ENCODE results near the gene ZC3HAV1. TPM values are rescaled to one million over a fixed set of nuclear protein-coding genes. Genes with fewer than 3 reads are reported as not detected.

ZC3HAV1 gene
- total RNA-seq, 4 donors from 2014 or later = 30.3 to 38.2 (median 31.7) TPM

GRCh38 chr7:139114018-139114417, 4.5 kb upstream of the ZC3HAV1 start:
- no peak for TF ChIP-seq EP300 (IDR thresholded peaks at IDR 0.05)
- TF ChIP-seq, protein P1, sequence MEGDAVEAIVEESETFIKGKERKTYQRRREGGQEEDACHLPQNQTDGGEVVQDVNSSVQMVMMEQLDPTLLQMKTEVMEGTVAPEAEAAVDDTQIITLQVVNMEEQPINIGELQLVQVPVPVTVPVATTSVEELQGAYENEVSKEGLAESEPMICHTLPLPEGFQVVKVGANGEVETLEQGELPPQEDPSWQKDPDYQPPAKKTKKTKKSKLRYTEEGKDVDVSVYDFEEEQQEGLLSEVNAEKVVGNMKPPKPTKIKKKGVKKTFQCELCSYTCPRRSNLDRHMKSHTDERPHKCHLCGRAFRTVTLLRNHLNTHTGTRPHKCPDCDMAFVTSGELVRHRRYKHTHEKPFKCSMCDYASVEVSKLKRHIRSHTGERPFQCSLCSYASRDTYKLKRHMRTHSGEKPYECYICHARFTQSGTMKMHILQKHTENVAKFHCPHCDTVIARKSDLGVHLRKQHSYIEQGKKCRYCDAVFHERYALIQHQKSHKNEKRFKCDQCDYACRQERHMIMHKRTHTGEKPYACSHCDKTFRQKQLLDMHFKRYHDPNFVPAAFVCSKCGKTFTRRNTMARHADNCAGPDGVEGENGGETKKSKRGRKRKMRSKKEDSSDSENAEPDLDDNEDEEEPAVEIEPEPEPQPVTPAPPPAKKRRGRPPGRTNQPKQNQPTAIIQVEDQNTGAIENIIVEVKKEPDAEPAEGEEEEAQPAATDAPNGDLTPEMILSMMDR (IDR thresholded peaks at IDR 0.05) = no peak
- no peak for TF ChIP-seq POLR2A (IDR thresholded peaks at IDR 0.05)
- WGBS, 2 donors = 96 to 98% methylated on average over 3 of the region's 3 CpGs
- DNase-seq (ENCODE audit: low spot score in 2 of 2) = no peak
- Histone ChIP-seq H3K27me3 (no peaks in the 10 kb centered on the region), H3K4me3 (no peak overlapping the region), H3K4me1 (peaks cover 0 to 9% (median 0%) of the 10 kb centered on the region in 4 donors), H3K9me3 (no peaks in the 10 kb centered on the region), H3K27ac (no peak overlapping the region), H3K36me3 (no peaks in the 10 kb centered on the region)

DNA sequence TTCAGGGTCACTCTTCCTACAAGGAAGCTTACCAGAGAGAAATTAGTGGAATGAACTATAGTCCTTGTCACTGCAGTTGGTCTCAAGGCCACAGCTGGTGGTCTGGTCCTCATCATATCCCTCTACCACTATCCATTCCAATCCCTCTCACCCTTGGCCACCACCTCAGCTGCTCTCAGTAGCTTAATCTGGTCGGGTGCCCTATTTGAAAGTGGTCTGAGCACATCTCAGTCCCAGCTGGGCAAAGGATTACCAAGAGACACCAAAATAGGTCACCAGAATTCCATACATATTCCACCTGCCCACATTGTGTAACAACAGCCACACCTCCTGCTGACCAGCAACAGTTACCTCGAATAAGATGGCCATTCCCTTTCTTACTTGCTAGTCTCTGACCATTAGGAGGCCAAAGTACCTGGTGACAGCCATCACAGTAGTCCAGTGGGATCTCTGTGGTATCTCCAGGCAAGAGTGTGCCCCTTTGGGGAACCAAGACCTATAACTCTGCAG, 3.3 kb upstream of the ZC3HAV1 start:
- WGBS, 2 donors = 60 to 83% methylated on average over 2 of the region's 2 CpGs
- Histone ChIP-seq H3K9me3 (no peaks in the 10 kb centered on the region), H3K4me1 (peaks cover 0 to 10% (median 0%) of the 10 kb centered on the region in 4 donors), H3K36me3 (no peaks in the 10 kb centered on the region), H3K27me3 (no peaks in the 10 kb centered on the region), H3K27ac (no peak overlapping the region), H3K4me3 (no peak overlapping the region)
- TF ChIP-seq, protein P1 (IDR thresholded peaks at IDR 0.05) = no peak
- TF ChIP-seq EP300 (IDR thresholded peaks at IDR 0.05) (no peak), POLR2A (IDR thresholded peaks at IDR 0.05) (no peak)
- no peak for DNase-seq (ENCODE audit: low spot score in 2 of 2)

DNA sequence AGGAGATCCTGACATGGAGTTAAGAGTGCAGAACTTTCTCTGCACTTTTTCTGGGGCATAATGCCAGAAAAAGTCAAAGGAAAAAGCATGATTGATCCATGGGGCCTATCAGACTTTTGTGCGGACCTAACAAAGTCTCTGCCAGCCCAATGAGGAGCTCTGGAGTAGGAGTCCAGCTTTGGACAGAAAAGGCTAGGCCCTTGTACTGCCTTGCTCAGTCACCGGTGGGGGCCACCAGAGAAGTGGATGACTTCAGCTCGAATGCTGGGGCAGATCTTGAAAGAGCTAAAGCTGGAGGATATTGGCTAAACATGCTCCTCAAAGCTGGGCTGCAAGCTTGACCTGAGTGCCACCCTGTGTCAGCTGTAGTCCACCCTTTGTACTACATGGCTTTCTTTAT, 2.8 kb upstream of the ZC3HAV1 start:
- no peak for DNase-seq (ENCODE audit: low spot score in 2 of 2)
- Histone ChIP-seq H3K27me3 (no peaks in the 10 kb centered on the region), H3K27ac (no peak overlapping the region), H3K4me1 (peaks cover 0 to 14% (median 0%) of the 10 kb centered on the region in 4 donors), H3K9me3 (no peaks in the 10 kb centered on the region), H3K36me3 (no peaks in the 10 kb centered on the region), H3K4me3 (no peak overlapping the region)
- 72 to 92% methylated on average over 3 of the region's 3 CpGs for WGBS, 2 donors
- TF ChIP-seq POLR2A (IDR thresholded peaks at IDR 0.05) = no peak
- TF ChIP-seq, protein P1 (IDR thresholded peaks at IDR 0.05) = no peak
- no peak for TF ChIP-seq EP300 (IDR thresholded peaks at IDR 0.05)

DNA sequence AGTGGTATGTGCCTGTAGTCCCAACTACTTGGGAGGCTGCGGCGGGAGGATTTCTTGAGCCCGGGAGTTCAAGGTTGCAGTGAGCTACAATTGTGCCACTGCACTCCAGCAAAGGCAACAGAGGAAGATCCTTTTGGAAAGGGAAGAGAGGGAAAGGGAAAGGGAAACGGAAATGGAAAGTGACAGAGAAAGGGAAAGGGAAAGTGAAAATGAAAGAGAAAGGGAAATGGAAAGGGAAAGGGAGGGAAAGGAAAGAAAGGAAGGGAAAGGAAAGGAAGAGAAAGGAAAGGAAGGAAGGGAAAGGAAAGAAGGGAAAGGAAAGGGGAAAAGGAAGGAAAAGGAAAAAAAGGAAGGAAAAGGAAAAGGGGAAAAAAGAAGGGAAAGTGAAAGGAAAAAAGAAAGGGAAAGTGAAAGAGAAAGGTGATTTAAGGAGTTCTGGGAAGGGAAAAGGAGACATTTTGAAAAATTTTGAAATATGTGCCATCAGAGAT, 2.3 kb upstream of the ZC3HAV1 start:
- Histone ChIP-seq H3K4me3 (no peak overlapping the region), H3K36me3 (no peaks in the 10 kb centered on the region), H3K27me3 (no peaks in the 10 kb centered on the region), H3K4me1 (peaks cover 0 to 19% (median 0%) of the 10 kb centered on the region in 4 donors), H3K27ac (no peak overlapping the region), H3K9me3 (no peaks in the 10 kb centered on the region)
- 97 to 98% methylated on average over 4 of the region's 4 CpGs for WGBS, 2 donors
- TF ChIP-seq EP300 (IDR thresholded peaks at IDR 0.05) = no peak
- TF ChIP-seq, protein P1 (IDR thresholded peaks at IDR 0.05) = no peak
- no peak for TF ChIP-seq POLR2A (IDR thresholded peaks at IDR 0.05)
- DNase-seq (ENCODE audit: low spot score in 2 of 2) = no peak

- no peak overlapping the region for H3K4me3 ChIP-seq
- H3K36me3 ChIP-seq = no peaks in the 10 kb centered on the region
- H3K9me3 ChIP-seq = no peaks in the 10 kb centered on the region
- peaks cover 0 to 26% (median 1%) of the 10 kb centered on the region in 4 donors for H3K4me1 ChIP-seq
- no peak for DNase-seq (ENCODE audit: low spot score in 2 of 2)
- no peak overlapping the region for H3K27ac ChIP-seq
- TF ChIP-seq, protein P1 (IDR thresholded peaks at IDR 0.05) = no peak
- TF ChIP-seq EP300 (IDR thresholded peaks at IDR 0.05) (no peak), POLR2A (IDR thresholded peaks at IDR 0.05) (no peak)
- WGBS, 2 donors = 96 to 98% methylated on average over 1 of the region's 1 CpG
- H3K27me3 ChIP-seq = no peaks in the 10 kb centered on the region
Observed at GRCh38 chr7:139111147-139111546, 1.6 kb upstream of the ZC3HAV1 start.
